Measurements from ENCODE around the gene PI3. TPM values are rescaled to one million over a fixed set of nuclear protein-coding genes. Genes with fewer than 3 reads are reported as not detected.

The PI3 gene
- total RNA-seq, 5 donors from 2014 or later (not counting 1 experiment from before 2014, with no cell fraction given) = 0.51 TPM; not detected in 4

DNA sequence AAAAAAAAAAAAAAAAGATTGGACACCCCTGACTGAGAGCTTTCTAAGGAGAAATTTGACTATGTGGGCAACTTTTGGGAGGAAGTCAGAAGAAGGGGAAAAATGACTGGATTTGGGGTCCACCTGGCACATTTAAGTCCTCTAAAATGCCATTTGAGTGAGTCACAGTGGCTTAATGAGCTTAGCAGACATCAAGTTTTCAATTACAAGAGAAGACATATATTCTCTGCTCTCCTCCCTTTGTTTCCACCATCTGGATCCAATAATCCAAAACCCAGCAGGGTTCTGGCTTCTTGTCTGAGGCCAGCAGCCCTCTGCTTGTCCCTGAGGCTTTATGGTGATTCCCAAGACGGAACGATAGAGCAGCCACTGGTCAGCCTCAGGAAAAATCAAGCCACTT lies 6.9 kb downstream of the PI3 start:
- Histone ChIP-seq H3K4me1 (ENCODE audit: control insufficient read depth in 1 of 2, extremely low read depth in 1 of 2, insufficient read depth in 2 of 2, low read length in 2 of 2) (no peaks in the 10 kb centered on the region), H3K9me3 (no peaks in the 10 kb centered on the region), H3K4me3 (ENCODE audit: control insufficient read depth in 1 of 2, extremely low read depth in 1 of 2, low read length in 1 of 2) (no peak overlapping the region), H3K27ac (ENCODE audit: low read length) (no peak overlapping the region), H3K27me3 (replicated peaks in 1 of 2; ENCODE audit: control insufficient read depth in 2 of 2, extremely low read depth in 1 of 2, insufficient read depth in 2 of 2, low read length in 1 of 2) (peaks cover 0 to 8% of the 10 kb centered on the region in 2 experiments), H3K36me3 (ENCODE audit: control insufficient read depth in 2 of 2, extremely low read depth in 1 of 2, insufficient read depth in 1 of 2, low read length in 1 of 2) (no peaks in the 10 kb centered on the region)
- Mint-ChIP-seq H3K4me1 (no peaks in the 10 kb centered on the region), H3K27ac (no peak overlapping the region), H3K9me3 (no peaks in the 10 kb centered on the region), H3K27me3 (peaks cover 2 to 11% of the 10 kb centered on the region in 2 donors), H3K4me3 (no peak overlapping the region), H3K36me3 (no peaks in the 10 kb centered on the region)
- ChIA-PET POLR2A (no interaction called here), CTCF (no interaction called here)
- WGBS (ENCODE audit: insufficient coverage) = 89% methylated on average over 2 of the region's 2 CpGs
- DNase-seq (no peak), ATAC-seq (replicated peaks in 1 of 4) (no peak)

DNA sequence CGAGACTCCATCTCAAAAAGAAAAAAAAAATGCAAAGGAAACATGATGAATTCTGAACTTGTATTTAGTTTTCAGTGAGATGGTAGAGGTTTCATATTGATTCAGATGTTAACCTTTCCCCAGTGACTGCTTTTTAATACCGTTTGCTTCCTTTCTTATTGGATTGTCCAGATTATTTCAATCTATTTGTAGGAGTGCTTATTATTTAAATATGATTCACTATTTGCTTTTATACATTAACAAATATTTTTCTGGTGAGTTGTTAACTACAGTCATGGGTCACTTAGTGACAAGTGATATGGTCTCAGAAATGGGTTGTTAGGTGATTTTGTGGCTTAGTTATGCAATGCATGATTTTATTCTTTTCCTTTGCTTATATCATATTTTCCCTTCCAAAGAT lies 8.4 kb downstream of the PI3 start:
- DNase-seq (no peak), ATAC-seq (replicated peaks in 1 of 4) (no peak)
- no peaks in the 10 kb centered on the region for H3K4me1 ChIP-seq (ENCODE audit: control insufficient read depth in 1 of 2, extremely low read depth in 1 of 2, insufficient read depth in 2 of 2, low read length in 2 of 2)
- WGBS (ENCODE audit: insufficient coverage) = no CpG with 5 or more reads among the region's 2 CpGs
- H3K36me3 ChIP-seq (ENCODE audit: control insufficient read depth in 2 of 2, extremely low read depth in 1 of 2, insufficient read depth in 1 of 2, low read length in 1 of 2) = no peaks in the 10 kb centered on the region
- no peak overlapping the region for H3K27ac ChIP-seq (ENCODE audit: low read length)
- H3K4me3 ChIP-seq (ENCODE audit: control insufficient read depth in 1 of 2, extremely low read depth in 1 of 2, low read length in 1 of 2) = no peak overlapping the region
- ChIA-PET POLR2A (no interaction called here), CTCF (no interaction called here)
- Mint-ChIP-seq H3K27ac (no peak overlapping the region), H3K36me3 (no peaks in the 10 kb centered on the region), H3K4me1 (no peaks in the 10 kb centered on the region), H3K27me3 (peaks cover 2 to 7% of the 10 kb centered on the region in 2 donors), H3K9me3 (no peaks in the 10 kb centered on the region), H3K4me3 (no peak overlapping the region)
- H3K27me3 ChIP-seq (replicated peaks in 1 of 2; ENCODE audit: control insufficient read depth in 2 of 2, extremely low read depth in 1 of 2, insufficient read depth in 2 of 2, low read length in 1 of 2) = peaks cover 0 to 12% of the 10 kb centered on the region in 2 experiments
- no peaks in the 10 kb centered on the region for H3K9me3 ChIP-seq

DNA sequence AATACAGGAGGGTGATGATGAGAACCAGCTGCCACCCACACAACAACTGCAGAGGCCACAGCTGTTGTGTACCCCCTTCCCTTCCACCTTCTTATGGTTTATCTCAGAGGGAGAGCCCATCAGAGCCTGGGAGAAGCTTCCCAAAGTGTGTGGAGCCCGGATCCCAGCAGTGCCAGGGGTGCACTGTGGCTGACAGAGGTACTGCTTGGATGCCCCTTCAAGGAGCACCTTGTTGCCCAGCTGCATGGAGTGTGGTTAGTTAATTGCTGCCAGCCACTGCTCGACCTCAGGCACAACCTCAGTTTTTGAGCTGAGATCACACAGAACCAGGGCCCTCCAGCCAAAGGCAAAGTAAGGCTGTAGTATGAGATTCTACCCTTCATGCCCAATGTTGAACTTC lies 13.0 kb downstream of the PI3 start:
- Mint-ChIP-seq H3K27me3 (peaks cover 10 to 29% of the 10 kb centered on the region in 2 donors), H3K4me1 (no peaks in the 10 kb centered on the region), H3K27ac (no peak overlapping the region), H3K36me3 (no peaks in the 10 kb centered on the region), H3K9me3 (no peaks in the 10 kb centered on the region), H3K4me3 (no peak overlapping the region)
- no peak overlapping the region for H3K27ac ChIP-seq (ENCODE audit: low read length)
- WGBS (ENCODE audit: insufficient coverage) = 40% methylated on average over 1 of the region's 2 CpGs
- POLR2A ChIA-PET = no interaction called here
- no peaks in the 10 kb centered on the region for H3K4me1 ChIP-seq (ENCODE audit: control insufficient read depth in 1 of 2, extremely low read depth in 1 of 2, insufficient read depth in 2 of 2, low read length in 2 of 2)
- ATAC-seq (replicated peaks in 1 of 4) (no peak), DNase-seq (no peak)
- H3K4me3 ChIP-seq (ENCODE audit: control insufficient read depth in 1 of 2, extremely low read depth in 1 of 2, low read length in 1 of 2) = no peak overlapping the region
- H3K27me3 ChIP-seq (replicated peaks in 1 of 2; ENCODE audit: control insufficient read depth in 2 of 2, extremely low read depth in 1 of 2, insufficient read depth in 2 of 2, low read length in 1 of 2) = peaks cover 0 to 4% of the 10 kb centered on the region in 2 experiments
- H3K9me3 ChIP-seq = no peaks in the 10 kb centered on the region
- CTCF ChIA-PET = no interaction called here
- no peaks in the 10 kb centered on the region for H3K36me3 ChIP-seq (ENCODE audit: control insufficient read depth in 2 of 2, extremely low read depth in 1 of 2, insufficient read depth in 1 of 2, low read length in 1 of 2)

DNA sequence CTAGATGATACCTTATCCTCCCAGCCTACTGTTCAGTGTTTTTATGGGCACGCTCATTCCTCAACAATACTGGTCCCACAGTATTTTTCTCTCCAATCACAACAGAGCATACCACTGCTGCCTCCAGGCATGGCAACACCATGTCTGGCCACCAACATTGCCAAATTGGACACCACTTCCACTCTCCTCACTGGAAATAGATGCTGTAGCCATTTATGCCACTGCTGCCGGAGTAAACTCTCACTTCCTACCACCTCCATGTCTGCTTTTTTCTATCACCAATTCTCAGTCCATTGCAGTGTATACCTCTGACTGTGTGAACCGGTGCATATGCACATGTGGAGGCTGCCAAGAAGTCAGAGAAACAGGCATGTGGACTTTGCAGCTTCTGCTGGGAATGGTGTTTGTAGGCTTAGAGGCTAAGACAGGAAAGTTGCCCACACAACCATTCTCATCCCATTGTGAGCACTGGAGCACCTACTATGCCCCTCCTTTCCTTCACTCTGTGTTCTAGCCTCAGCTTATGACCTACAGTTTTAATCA lies 14.4 kb downstream of the PI3 start:
- Histone ChIP-seq H3K27me3 (replicated peaks in 1 of 2; ENCODE audit: control insufficient read depth in 2 of 2, extremely low read depth in 1 of 2, insufficient read depth in 2 of 2, low read length in 1 of 2) (peaks cover 0 to 4% of the 10 kb centered on the region in 2 experiments), H3K4me3 (ENCODE audit: control insufficient read depth in 1 of 2, extremely low read depth in 1 of 2, low read length in 1 of 2) (no peak overlapping the region), H3K4me1 (ENCODE audit: control insufficient read depth in 1 of 2, extremely low read depth in 1 of 2, insufficient read depth in 2 of 2, low read length in 2 of 2) (no peaks in the 10 kb centered on the region), H3K27ac (ENCODE audit: low read length) (no peak overlapping the region), H3K36me3 (ENCODE audit: control insufficient read depth in 2 of 2, extremely low read depth in 1 of 2, insufficient read depth in 1 of 2, low read length in 1 of 2) (no peaks in the 10 kb centered on the region), H3K9me3 (no peaks in the 10 kb centered on the region)
- CTCF ChIA-PET = no interaction called here
- peaks cover 11 to 40% of the 10 kb centered on the region in 2 donors for H3K27me3 Mint-ChIP-seq
- ATAC-seq (replicated peaks in 1 of 4) = no peak
- no peak overlapping the region for H3K4me3 Mint-ChIP-seq
- DNase-seq = no peak
- no peak overlapping the region for H3K27ac Mint-ChIP-seq
- no peaks in the 10 kb centered on the region for H3K9me3 Mint-ChIP-seq
- POLR2A ChIA-PET = no interaction called here
- no peaks in the 10 kb centered on the region for H3K4me1 Mint-ChIP-seq
- H3K36me3 Mint-ChIP-seq = no peaks in the 10 kb centered on the region
- 91% methylated on average over 1 of the region's 3 CpGs for WGBS (ENCODE audit: insufficient coverage)

DNA sequence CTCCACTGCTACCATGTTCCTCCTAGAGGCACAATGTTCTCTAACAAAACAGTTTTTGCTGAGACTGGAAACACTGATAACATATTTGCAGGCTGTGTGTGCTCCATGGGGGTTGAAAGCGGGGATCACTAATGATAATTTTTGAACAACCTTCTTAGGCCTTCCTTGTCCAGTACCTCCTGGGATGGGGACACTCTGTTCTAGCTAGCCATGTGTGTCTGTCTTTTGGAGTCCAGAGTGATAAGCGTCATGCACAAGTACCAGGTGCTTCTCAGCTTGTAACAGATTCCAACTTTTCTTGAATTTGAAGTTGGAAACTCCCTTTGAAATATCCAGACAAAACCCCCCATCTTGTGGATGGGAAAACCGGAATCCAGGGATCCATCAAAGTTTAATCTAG lies 15.2 kb downstream of the PI3 start:
- no peak overlapping the region for H3K27ac ChIP-seq (ENCODE audit: low read length)
- H3K9me3 ChIP-seq = no peaks in the 10 kb centered on the region
- Mint-ChIP-seq H3K9me3 (no peaks in the 10 kb centered on the region), H3K36me3 (no peaks in the 10 kb centered on the region), H3K4me3 (no peak overlapping the region), H3K4me1 (no peaks in the 10 kb centered on the region), H3K27me3 (peaks cover 16 to 38% of the 10 kb centered on the region in 2 donors), H3K27ac (no peak overlapping the region)
- POLR2A ChIA-PET = no interaction called here
- WGBS (ENCODE audit: insufficient coverage) = 88% methylated on average over 1 of the region's 3 CpGs
- no peaks in the 10 kb centered on the region for H3K36me3 ChIP-seq (ENCODE audit: control insufficient read depth in 2 of 2, extremely low read depth in 1 of 2, insufficient read depth in 1 of 2, low read length in 1 of 2)
- H3K27me3 ChIP-seq (replicated peaks in 1 of 2; ENCODE audit: control insufficient read depth in 2 of 2, extremely low read depth in 1 of 2, insufficient read depth in 2 of 2, low read length in 1 of 2) = peaks cover 0 to 4% of the 10 kb centered on the region in 2 experiments
- DNase-seq = no peak
- no peak for ATAC-seq (replicated peaks in 1 of 4)
- no peaks in the 10 kb centered on the region for H3K4me1 ChIP-seq (ENCODE audit: control insufficient read depth in 1 of 2, extremely low read depth in 1 of 2, insufficient read depth in 2 of 2, low read length in 2 of 2)
- CTCF ChIA-PET = no interaction called here
- no peak overlapping the region for H3K4me3 ChIP-seq (ENCODE audit: control insufficient read depth in 1 of 2, extremely low read depth in 1 of 2, low read length in 1 of 2)

DNA sequence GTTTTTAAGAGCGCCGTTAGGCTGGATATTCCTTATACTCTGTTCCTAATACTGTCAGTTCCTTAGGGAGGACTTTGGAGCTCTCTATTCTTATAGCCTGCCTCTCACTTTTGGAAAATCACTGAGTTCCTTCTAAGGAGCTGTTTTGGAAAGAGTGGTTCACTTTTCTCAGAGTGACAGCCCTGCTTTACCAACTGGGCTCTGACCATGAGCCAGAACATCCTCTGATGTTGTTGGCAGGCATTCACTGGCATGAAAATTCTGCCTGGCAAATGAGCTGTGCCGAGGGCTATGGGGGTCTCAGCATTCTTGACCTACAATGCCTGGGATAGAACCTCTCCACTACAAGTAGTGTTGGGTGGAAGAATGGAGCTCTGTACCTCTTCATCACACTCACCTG lies 17.2 kb downstream of the PI3 start:
- Histone ChIP-seq H3K27me3 (replicated peaks in 1 of 2; ENCODE audit: control insufficient read depth in 2 of 2, extremely low read depth in 1 of 2, insufficient read depth in 2 of 2, low read length in 1 of 2) (peaks cover 0 to 4% of the 10 kb centered on the region in 2 experiments), H3K27ac (ENCODE audit: low read length) (no peak overlapping the region), H3K36me3 (ENCODE audit: control insufficient read depth in 2 of 2, extremely low read depth in 1 of 2, insufficient read depth in 1 of 2, low read length in 1 of 2) (no peaks in the 10 kb centered on the region), H3K4me1 (ENCODE audit: control insufficient read depth in 1 of 2, extremely low read depth in 1 of 2, insufficient read depth in 2 of 2, low read length in 2 of 2) (no peaks in the 10 kb centered on the region), H3K9me3 (no peaks in the 10 kb centered on the region), H3K4me3 (ENCODE audit: control insufficient read depth in 1 of 2, extremely low read depth in 1 of 2, low read length in 1 of 2) (no peak overlapping the region)
- no peak for DNase-seq
- no peak for ATAC-seq (replicated peaks in 1 of 4)
- 92% methylated on average over 2 of the region's 3 CpGs for WGBS (ENCODE audit: insufficient coverage)
- no peaks in the 10 kb centered on the region for H3K4me1 Mint-ChIP-seq
- H3K27me3 Mint-ChIP-seq = peaks cover 16 to 41% of the 10 kb centered on the region in 2 donors
- ChIA-PET POLR2A (no interaction called here), CTCF (no interaction called here)
- H3K27ac Mint-ChIP-seq = no peak overlapping the region
- no peak overlapping the region for H3K4me3 Mint-ChIP-seq
- H3K9me3 Mint-ChIP-seq = peaks cover 0 to 3% (median 0%) of the 10 kb centered on the region in 3 donors
- no peaks in the 10 kb centered on the region for H3K36me3 Mint-ChIP-seq

DNA sequence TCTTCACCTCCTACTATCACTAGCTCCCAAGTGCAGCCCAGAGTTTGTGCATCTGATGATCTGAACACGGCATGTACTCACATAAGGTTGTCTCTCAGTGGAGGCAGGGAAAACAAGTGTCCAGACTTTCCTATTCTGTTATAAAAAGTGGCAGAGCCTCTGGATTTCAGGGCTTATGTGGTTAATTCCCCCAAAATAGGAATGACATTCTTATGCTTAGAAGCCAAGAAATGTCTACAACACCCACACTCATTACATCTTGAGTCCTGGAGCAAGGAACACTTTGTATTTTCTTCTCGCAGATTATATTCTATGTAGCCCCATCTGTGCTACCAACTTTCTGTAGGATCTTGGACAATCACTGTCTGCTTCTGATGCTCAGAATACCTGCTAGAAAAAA lies 18.6 kb downstream of the PI3 start:
- no peak overlapping the region for H3K27ac Mint-ChIP-seq
- Histone ChIP-seq H3K4me1 (ENCODE audit: control insufficient read depth in 1 of 2, extremely low read depth in 1 of 2, insufficient read depth in 2 of 2, low read length in 2 of 2) (no peaks in the 10 kb centered on the region), H3K27me3 (replicated peaks in 1 of 2; ENCODE audit: control insufficient read depth in 2 of 2, extremely low read depth in 1 of 2, insufficient read depth in 2 of 2, low read length in 1 of 2) (peaks cover 2 to 5% of the 10 kb centered on the region in 2 experiments), H3K9me3 (no peaks in the 10 kb centered on the region), H3K4me3 (ENCODE audit: control insufficient read depth in 1 of 2, extremely low read depth in 1 of 2, low read length in 1 of 2) (no peak overlapping the region), H3K27ac (ENCODE audit: low read length) (no peak overlapping the region), H3K36me3 (ENCODE audit: control insufficient read depth in 2 of 2, extremely low read depth in 1 of 2, insufficient read depth in 1 of 2, low read length in 1 of 2) (no peaks in the 10 kb centered on the region)
- peaks cover 24 to 49% of the 10 kb centered on the region in 2 donors for H3K27me3 Mint-ChIP-seq
- H3K4me3 Mint-ChIP-seq = no peak overlapping the region
- no peaks in the 10 kb centered on the region for H3K36me3 Mint-ChIP-seq
- ChIA-PET CTCF (no interaction called here), POLR2A (no interaction called here)
- WGBS (ENCODE audit: insufficient coverage) = no CpG with 5 or more reads among the region's 2 CpGs
- DNase-seq (no peak), ATAC-seq (replicated peaks in 1 of 4) (no peak)
- no peaks in the 10 kb centered on the region for H3K4me1 Mint-ChIP-seq
- H3K9me3 Mint-ChIP-seq = peaks cover 0 to 3% (median 3%) of the 10 kb centered on the region in 3 donors
